Caco-2 (cell line): ENCODE data around the gene PPM1L. TPM values are rescaled to one million over a fixed set of nuclear protein-coding genes. Genes with fewer than 3 reads are reported as not detected.

Experiments
- BruUV-seq: library from RNA; stranded (reverse); fragments of 400-500 nt; replicated peaks from 2 replicates; lab custom pipeline; 2021; lab: Mats Ljungman, UMichigan
- CTCF ChIA-PET: fragments of 300-600 bp; sonication (Branson Sonifier 250); formaldehyde crosslinking; loops from one replicate; lab custom pipeline; 2022; ENCODE audit warnings: antibody characterized with exemption; lab: Charles Lee
- POLR2A ChIA-PET: fragments of 300-600 bp; sonication (Branson Sonifier 250); formaldehyde crosslinking; loops from one replicate; lab custom pipeline; 2022; ENCODE audit warnings: antibody characterized with exemption; lab: Charles Lee
- DNase-seq, 2 experiments: peaks; one replicate each; pipeline versions ENCODE4 v3.0.0 to v3.0.0-alpha.2; 2020 to 2022
- H3K27me3 ChIP-seq: replicated peaks from 2 replicates; pipeline ENCODE4 v1.6.0; 2011; ENCODE audit warnings: low read length; ENCODE audit not compliant: control insufficient read depth, insufficient read depth
- H3K36me3 ChIP-seq: 2 replicates; pipeline ENCODE4 v1.5.1; 2011; ENCODE audit warnings: low read length; ENCODE audit not compliant: control insufficient read depth, insufficient read depth
- H3K4me1 ChIP-seq: fragments of 250-450 bp; sonication (Bioruptor Pico); 2 replicates; pipeline ENCODE4 v1.5.1; 2020; ENCODE audit warnings: mild to moderate bottlenecking
- H3K4me3 ChIP-seq: 2 replicates; pipeline ENCODE4 v1.5.1; 2011; ENCODE audit warnings: low read depth, mild to moderate bottlenecking, control low read depth, low read length
- H3K9me3 ChIP-seq: fragments of 250-450 bp; sonication (Bioruptor Pico); 2 replicates; pipeline ENCODE4 v1.5.1; 2020; ENCODE audit warnings: mild to moderate bottlenecking, moderate library complexity
- H3K27ac Mint-ChIP-seq: one replicate; pipeline ENCODE4 v1.8.0; 2022; ENCODE audit warnings: mixed read lengths; ENCODE audit not compliant: unreplicated experiment
- H3K27me3 Mint-ChIP-seq: one replicate; pipeline ENCODE4 v1.8.0; 2022; ENCODE audit warnings: mixed read lengths; ENCODE audit not compliant: insufficient read depth, unreplicated experiment
- H3K36me3 Mint-ChIP-seq: one replicate; pipeline ENCODE4 v1.8.0; 2022; ENCODE audit warnings: mild to moderate bottlenecking, mixed read lengths; ENCODE audit not compliant: insufficient read depth, unreplicated experiment
- H3K4me1 Mint-ChIP-seq: one replicate; pipeline ENCODE4 v1.8.0; 2022; ENCODE audit warnings: low read depth, mixed read lengths; ENCODE audit not compliant: unreplicated experiment
- H3K4me3 Mint-ChIP-seq: one replicate; pipeline ENCODE4 v1.8.0; 2022; ENCODE audit warnings: mild to moderate bottlenecking, moderate library complexity, mixed read lengths; ENCODE audit not compliant: unreplicated experiment
- H3K9me3 Mint-ChIP-seq: one replicate; pipeline ENCODE4 v1.8.0; 2022; ENCODE audit warnings: mixed read lengths; ENCODE audit not compliant: unreplicated experiment
- intact Hi-C: fragments of 100-400 bp; cut with micrococcal nuclease; formaldehyde crosslinking; loops from one replicate; pipeline ENCODE4 v1.10.0; 2022; ENCODE audit not compliant: unreplicated experiment
- total RNA-seq: library from RNA; stranded (reverse); gene quantifications from 2 replicates; pipeline ENCODE4 v1.2.3, GENCODE V29; 2022
- TF ChIP-seq, protein P1 (sequence below), 2 experiments: fragments of 200-600 bp in 1 of 2; IDR thresholded peaks; 1 replicate in 1 of 2; 2 replicates in 1 of 2; pipeline versions ENCODE4 v1.5.1 to v1.8.0; 2011 to 2022; ENCODE audit warnings: antibody characterized with exemption in 1 of 2, control low read depth in 1 of 2, inconsistent platforms in 1 of 2, low read depth in 1 of 2, low read length in 1 of 2, mild to moderate bottlenecking in 1 of 2, moderate library complexity in 1 of 2; ENCODE audit not compliant: insufficient read depth in 1 of 2, severe bottlenecking in 1 of 2, unreplicated experiment in 1 of 2

PPM1L gene
- total RNA-seq, 1 experiment from 2014 or later = 2.0 TPM

DNA sequence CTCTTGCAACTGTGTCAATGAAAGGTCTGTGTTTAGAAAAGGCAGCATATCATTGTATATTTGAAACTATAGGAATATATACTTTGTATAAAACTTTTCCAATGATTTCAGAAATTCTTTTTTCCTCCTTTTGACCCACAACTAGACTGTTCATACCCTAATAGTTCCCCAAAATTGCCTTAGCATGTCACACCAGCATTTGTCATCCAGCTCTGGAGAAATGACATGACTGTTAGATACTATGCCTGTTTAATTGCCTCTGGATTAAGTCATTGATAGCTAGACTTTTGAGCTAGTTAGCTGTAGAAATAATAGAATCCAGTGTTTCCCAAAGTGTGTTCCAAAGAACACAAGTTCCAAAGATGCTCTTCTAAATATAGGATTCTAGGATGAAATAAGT lies 316.7 kb downstream of the PPM1L start:
- DNase-seq = no peak
- Histone ChIP-seq H3K4me3 (no peak overlapping the region), H3K9me3 (no peaks in the 10 kb centered on the region), H3K4me1 (no peaks in the 10 kb centered on the region), H3K27me3 (no peaks in the 10 kb centered on the region), H3K36me3 (no peaks in the 10 kb centered on the region)
- Mint-ChIP-seq H3K4me1 (no peaks in the 10 kb centered on the region), H3K27ac (no peak overlapping the region), H3K36me3 (no peaks in the 10 kb centered on the region), H3K27me3 (no peaks in the 10 kb centered on the region), H3K9me3 (no peaks in the 10 kb centered on the region), H3K4me3 (no peak overlapping the region)
- intact Hi-C loops = no loop called here
- POLR2A ChIA-PET = no interaction called here
- BruUV-seq = no TSS peak
- TF ChIP-seq, protein P1, sequence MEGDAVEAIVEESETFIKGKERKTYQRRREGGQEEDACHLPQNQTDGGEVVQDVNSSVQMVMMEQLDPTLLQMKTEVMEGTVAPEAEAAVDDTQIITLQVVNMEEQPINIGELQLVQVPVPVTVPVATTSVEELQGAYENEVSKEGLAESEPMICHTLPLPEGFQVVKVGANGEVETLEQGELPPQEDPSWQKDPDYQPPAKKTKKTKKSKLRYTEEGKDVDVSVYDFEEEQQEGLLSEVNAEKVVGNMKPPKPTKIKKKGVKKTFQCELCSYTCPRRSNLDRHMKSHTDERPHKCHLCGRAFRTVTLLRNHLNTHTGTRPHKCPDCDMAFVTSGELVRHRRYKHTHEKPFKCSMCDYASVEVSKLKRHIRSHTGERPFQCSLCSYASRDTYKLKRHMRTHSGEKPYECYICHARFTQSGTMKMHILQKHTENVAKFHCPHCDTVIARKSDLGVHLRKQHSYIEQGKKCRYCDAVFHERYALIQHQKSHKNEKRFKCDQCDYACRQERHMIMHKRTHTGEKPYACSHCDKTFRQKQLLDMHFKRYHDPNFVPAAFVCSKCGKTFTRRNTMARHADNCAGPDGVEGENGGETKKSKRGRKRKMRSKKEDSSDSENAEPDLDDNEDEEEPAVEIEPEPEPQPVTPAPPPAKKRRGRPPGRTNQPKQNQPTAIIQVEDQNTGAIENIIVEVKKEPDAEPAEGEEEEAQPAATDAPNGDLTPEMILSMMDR (IDR thresholded peaks at IDR 0.05; ENCODE audit: insufficient read depth in 1 of 2, low read depth in 1 of 2, low read length in 1 of 2, severe bottlenecking in 1 of 2, unreplicated experiment in 1 of 2) = no peak
- CTCF ChIA-PET = no interaction called here

DNA sequence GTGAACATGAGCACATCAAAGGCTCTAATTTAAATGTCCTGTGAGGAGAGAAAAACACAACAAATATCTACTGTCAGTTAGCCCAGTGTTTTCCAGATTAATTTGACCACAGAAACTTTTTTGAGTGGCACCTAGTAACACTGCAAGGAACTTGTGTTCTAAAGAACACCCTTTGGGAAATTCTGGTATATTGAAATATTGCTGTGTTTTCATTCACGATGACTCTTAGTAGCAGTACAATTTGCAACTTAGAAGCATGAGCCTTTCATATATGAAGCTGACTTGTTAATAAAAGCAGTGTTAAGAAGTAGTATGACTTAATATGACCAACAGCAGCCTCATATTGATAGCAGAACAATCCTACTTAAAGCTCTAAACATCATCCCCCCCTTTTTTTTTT lies 317.1 kb downstream of the PPM1L start:
- BruUV-seq = no TSS peak
- H3K36me3 Mint-ChIP-seq = no peaks in the 10 kb centered on the region
- Histone ChIP-seq H3K27me3 (no peaks in the 10 kb centered on the region), H3K4me1 (no peaks in the 10 kb centered on the region), H3K9me3 (no peaks in the 10 kb centered on the region), H3K4me3 (no peak overlapping the region), H3K36me3 (no peaks in the 10 kb centered on the region)
- no peaks in the 10 kb centered on the region for H3K4me1 Mint-ChIP-seq
- H3K27me3 Mint-ChIP-seq = no peaks in the 10 kb centered on the region
- no peak overlapping the region for H3K27ac Mint-ChIP-seq
- H3K9me3 Mint-ChIP-seq = no peaks in the 10 kb centered on the region
- no peak for DNase-seq
- ChIA-PET POLR2A (no interaction called here), CTCF (no interaction called here)
- H3K4me3 Mint-ChIP-seq = no peak overlapping the region
- intact Hi-C loops = no loop called here
- TF ChIP-seq, protein P1 (IDR thresholded peaks at IDR 0.05; ENCODE audit: insufficient read depth in 1 of 2, low read depth in 1 of 2, low read length in 1 of 2, severe bottlenecking in 1 of 2, unreplicated experiment in 1 of 2) = no peak

DNA sequence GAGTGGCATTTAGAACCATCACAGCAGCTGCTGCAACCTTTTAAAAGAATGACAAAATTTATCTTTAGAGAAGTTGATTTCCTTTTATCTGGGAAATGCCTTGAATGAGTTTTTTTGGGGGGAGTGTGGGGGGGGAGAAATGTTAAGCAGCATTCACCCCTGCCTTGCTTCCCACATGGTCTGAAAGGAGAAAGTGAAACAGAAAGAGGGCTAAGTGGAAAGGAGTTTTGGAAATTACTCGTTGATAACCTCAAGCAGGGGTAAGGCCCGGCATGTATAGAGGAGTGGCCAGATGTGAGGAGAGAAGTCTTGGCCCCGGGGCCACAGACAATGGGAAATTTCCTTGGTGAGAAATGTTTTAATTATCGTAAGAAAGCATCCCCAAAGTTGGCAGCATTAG lies 325.6 kb downstream of the PPM1L start:
- TF ChIP-seq, protein P1 (IDR thresholded peaks at IDR 0.05; ENCODE audit: insufficient read depth in 1 of 2, low read depth in 1 of 2, low read length in 1 of 2, severe bottlenecking in 1 of 2, unreplicated experiment in 1 of 2) = no peak
- no peaks in the 10 kb centered on the region for H3K27me3 Mint-ChIP-seq
- H3K4me1 Mint-ChIP-seq = no peaks in the 10 kb centered on the region
- peaks cover 4% of the 10 kb centered on the region for H3K36me3 Mint-ChIP-seq
- no peaks in the 10 kb centered on the region for H3K27me3 ChIP-seq
- no peak for DNase-seq
- H3K27ac Mint-ChIP-seq = no peak overlapping the region
- no peak overlapping the region for H3K4me3 ChIP-seq
- intact Hi-C loops = no loop called here
- H3K9me3 ChIP-seq = no peaks in the 10 kb centered on the region
- no peaks in the 10 kb centered on the region for H3K9me3 Mint-ChIP-seq
- ChIA-PET CTCF (no interaction called here), POLR2A (no interaction called here)
- H3K36me3 ChIP-seq = no peaks in the 10 kb centered on the region
- no TSS peak for BruUV-seq
- no peaks in the 10 kb centered on the region for H3K4me1 ChIP-seq
- no peak overlapping the region for H3K4me3 Mint-ChIP-seq
